Parathyroid adenoma (tissue), 2 donors: ENCODE results near the gene PLA2G5.

Experiments
- H2AFZ ChIP-seq: fragments of 300-600 bp; sonication (generic); one replicate; pipeline ENCODE4 v1.7.0; 2017; ENCODE audit warnings: antibody characterized with exemption, mild to moderate bottlenecking
- H3K27ac ChIP-seq: fragments of 300-600 bp; sonication (generic); one replicate; pipeline ENCODE4 v1.7.0; 2017
- H3K27me3 ChIP-seq: fragments of 300-600 bp; sonication (generic); one replicate; pipeline ENCODE4 v1.7.0; 2017; ENCODE audit warnings: low read length; ENCODE audit not compliant: control insufficient read depth, insufficient read depth
- H3K36me3 ChIP-seq: fragments of 300-600 bp; sonication (generic); one replicate; pipeline ENCODE4 v1.7.0; 2017; ENCODE audit warnings: low read length; ENCODE audit not compliant: control insufficient read depth, insufficient read depth
- H3K4me1 ChIP-seq: fragments of 300-600 bp; sonication (generic); one replicate; pipeline ENCODE4 v1.7.0; 2017; ENCODE audit warnings: control low read depth
- H3K4me2 ChIP-seq: fragments of 300-600 bp; sonication (generic); one replicate; pipeline ENCODE4 v1.7.0; 2017; ENCODE audit warnings: low read length
- H3K4me3 ChIP-seq: fragments of 300-600 bp; sonication (generic); one replicate; pipeline ENCODE4 v1.7.0; 2017; ENCODE audit warnings: low read depth, low read length
- H3K79me2 ChIP-seq: fragments of 300-600 bp; sonication (generic); one replicate; pipeline ENCODE4 v1.7.0; 2017; ENCODE audit warnings: control low read depth
- H3K9ac ChIP-seq: fragments of 300-600 bp; sonication (generic); one replicate; pipeline ENCODE4 v1.7.0; 2017; ENCODE audit warnings: mild to moderate bottlenecking
- H3K9me3 ChIP-seq: fragments of 300-600 bp; sonication (generic); one replicate; pipeline ENCODE4 v1.7.0; 2017; ENCODE audit warnings: low read length; ENCODE audit not compliant: control insufficient read depth
- TF ChIP-seq, protein P1 (sequence below): fragments of 300-600 bp; sonication (generic); IDR thresholded peaks from one replicate; pipeline ENCODE4 v1.7.0; 2017; ENCODE audit warnings: antibody characterized with exemption, mild to moderate bottlenecking
- donor health status: primary hyperparathyroidism.

The PLA2G5 gene

DNA sequence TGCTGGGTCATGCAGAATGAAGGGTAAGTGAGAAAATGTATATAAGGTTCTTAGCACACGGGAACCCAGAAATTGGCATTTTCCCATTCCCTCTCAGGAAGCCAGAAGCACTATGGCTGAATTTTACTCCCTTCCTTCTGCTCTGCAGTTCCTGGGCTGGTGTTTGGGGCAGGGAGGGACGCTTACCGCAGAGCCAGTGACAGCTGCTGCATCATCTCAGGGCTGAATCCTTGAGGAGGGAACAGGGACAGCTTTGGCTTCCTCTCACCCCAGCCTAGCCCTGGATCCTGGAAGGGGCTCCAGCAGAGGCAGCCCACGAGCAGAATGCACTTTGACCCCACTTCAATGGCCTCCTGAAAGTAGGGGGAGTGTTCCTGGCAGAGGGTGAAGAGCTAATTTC is 37.4 kb downstream of the PLA2G5 start:
- no peak overlapping the region for H3K27ac ChIP-seq
- no peak overlapping the region for H3K4me2 ChIP-seq
- H3K4me3 ChIP-seq = no peak overlapping the region
- H3K4me1 ChIP-seq = no peaks in the 10 kb centered on the region
- no peaks in the 10 kb centered on the region for H3K36me3 ChIP-seq
- TF ChIP-seq, protein P1, sequence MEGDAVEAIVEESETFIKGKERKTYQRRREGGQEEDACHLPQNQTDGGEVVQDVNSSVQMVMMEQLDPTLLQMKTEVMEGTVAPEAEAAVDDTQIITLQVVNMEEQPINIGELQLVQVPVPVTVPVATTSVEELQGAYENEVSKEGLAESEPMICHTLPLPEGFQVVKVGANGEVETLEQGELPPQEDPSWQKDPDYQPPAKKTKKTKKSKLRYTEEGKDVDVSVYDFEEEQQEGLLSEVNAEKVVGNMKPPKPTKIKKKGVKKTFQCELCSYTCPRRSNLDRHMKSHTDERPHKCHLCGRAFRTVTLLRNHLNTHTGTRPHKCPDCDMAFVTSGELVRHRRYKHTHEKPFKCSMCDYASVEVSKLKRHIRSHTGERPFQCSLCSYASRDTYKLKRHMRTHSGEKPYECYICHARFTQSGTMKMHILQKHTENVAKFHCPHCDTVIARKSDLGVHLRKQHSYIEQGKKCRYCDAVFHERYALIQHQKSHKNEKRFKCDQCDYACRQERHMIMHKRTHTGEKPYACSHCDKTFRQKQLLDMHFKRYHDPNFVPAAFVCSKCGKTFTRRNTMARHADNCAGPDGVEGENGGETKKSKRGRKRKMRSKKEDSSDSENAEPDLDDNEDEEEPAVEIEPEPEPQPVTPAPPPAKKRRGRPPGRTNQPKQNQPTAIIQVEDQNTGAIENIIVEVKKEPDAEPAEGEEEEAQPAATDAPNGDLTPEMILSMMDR = no peak
- no peaks in the 10 kb centered on the region for H3K9me3 ChIP-seq
- H3K27me3 ChIP-seq = no peaks in the 10 kb centered on the region
- H2AFZ ChIP-seq = no peak overlapping the region
- no peak overlapping the region for H3K9ac ChIP-seq
- no peaks in the 10 kb centered on the region for H3K79me2 ChIP-seq

DNA sequence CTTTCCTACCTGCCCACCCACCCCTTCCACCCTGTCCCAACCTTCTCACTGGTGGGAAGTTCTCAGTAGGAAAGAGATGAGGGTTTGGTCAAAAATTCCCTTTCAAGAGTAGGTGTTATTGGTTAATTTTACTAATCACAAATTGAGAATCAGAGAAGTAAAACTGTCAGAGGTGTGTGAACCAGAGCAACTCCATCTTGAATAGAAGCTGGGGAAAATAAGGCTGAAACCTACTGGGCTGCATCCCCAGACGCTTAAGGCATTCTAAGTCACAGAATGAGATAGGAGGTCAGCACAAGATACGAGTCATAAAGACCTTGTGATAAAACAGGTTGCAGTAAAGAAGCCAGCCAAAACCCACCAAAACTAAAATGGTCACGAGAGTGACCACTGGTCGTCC is 37.8 kb downstream of the PLA2G5 start:
- Histone ChIP-seq H3K27me3 (no peaks in the 10 kb centered on the region), H3K4me3 (no peak overlapping the region), H3K4me1 (no peaks in the 10 kb centered on the region), H3K79me2 (no peaks in the 10 kb centered on the region), H3K9ac (no peak overlapping the region), H2AFZ (no peak overlapping the region), H3K4me2 (no peak overlapping the region), H3K36me3 (no peaks in the 10 kb centered on the region), H3K9me3 (no peaks in the 10 kb centered on the region), H3K27ac (no peak overlapping the region)
- TF ChIP-seq, protein P1 = no peak

DNA sequence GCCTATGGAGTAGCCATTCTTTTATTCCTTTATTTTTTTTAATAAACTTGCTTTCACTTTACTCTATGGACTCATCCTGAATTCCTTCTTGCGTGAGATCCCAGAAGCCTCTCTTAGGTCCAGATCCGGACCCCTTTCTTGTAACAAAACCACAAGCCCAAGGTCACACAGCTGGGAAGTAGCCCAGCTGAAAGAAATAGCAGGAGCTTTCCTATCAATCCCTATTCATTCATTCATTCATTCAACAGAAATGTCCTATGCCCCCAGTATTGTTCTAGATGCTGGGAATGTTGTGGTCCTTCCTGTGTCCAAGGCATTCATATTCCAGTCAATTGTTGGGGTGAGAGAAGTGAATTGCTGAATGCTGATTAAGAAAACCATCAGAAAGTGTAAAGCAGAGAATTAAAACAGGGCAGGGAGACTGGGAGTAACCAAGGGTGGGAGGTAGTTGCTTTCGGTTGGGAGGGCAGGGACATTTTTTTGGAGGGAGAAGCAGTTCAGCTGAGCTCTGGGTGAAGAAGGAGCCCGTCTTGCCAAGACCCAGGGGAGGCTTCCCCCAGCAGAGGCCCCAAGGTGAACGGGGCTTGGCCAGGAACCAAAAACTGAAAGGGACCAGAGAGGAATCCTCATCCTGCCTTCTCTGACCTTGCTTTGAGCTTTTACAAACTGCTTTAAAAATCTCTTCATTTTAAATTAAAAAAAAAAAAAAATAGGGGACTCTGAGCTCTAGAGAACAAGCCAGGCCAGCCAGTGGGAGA is 38.6 kb downstream of the PLA2G5 start:
- Histone ChIP-seq H3K79me2 (no peaks in the 10 kb centered on the region), H2AFZ (no peak overlapping the region), H3K4me3 (no peak overlapping the region), H3K27me3 (no peaks in the 10 kb centered on the region), H3K4me1 (no peaks in the 10 kb centered on the region), H3K4me2 (no peak overlapping the region), H3K36me3 (no peaks in the 10 kb centered on the region), H3K9ac (no peak overlapping the region), H3K9me3 (no peaks in the 10 kb centered on the region), H3K27ac (no peak overlapping the region)
- TF ChIP-seq, protein P1 = no peak

DNA sequence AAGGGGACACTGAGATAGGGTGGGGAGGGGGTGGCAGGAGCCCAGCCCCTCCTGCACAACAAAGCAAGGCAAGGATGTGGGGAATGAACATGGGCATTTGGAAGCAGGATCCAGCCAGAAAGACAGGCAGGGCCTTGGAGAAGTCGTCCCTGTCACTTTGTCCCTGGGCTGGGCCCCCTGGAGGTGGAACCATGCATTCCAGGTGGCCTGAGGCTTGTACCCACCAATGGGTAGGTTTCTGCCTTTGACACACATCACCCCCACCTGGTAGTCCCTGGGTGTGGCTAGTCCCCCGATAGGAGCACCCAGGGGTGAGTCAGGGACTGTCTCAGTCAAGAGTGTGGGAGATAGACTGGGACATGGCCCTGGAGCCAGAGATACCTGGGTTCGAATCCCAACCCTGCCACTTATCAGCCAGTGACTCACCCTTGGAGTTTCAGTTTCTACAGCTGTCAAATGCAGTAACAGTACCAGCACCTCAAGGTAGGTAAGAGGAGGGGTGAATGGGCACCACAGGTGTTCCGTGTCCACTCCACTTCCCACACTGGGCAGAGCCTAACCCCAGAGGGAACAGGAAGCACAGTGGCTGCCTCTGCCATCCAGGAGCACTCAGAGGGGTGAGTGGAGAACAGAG is 39.3 kb downstream of the PLA2G5 start:
- Histone ChIP-seq H3K4me3 (no peak overlapping the region), H3K9ac (no peak overlapping the region), H3K27me3 (no peaks in the 10 kb centered on the region), H3K27ac (no peak overlapping the region), H3K4me2 (no peak overlapping the region), H3K79me2 (no peaks in the 10 kb centered on the region), H3K9me3 (no peaks in the 10 kb centered on the region), H2AFZ (no peak overlapping the region), H3K4me1 (no peaks in the 10 kb centered on the region), H3K36me3 (no peaks in the 10 kb centered on the region)
- TF ChIP-seq, protein P1 = no peak

DNA sequence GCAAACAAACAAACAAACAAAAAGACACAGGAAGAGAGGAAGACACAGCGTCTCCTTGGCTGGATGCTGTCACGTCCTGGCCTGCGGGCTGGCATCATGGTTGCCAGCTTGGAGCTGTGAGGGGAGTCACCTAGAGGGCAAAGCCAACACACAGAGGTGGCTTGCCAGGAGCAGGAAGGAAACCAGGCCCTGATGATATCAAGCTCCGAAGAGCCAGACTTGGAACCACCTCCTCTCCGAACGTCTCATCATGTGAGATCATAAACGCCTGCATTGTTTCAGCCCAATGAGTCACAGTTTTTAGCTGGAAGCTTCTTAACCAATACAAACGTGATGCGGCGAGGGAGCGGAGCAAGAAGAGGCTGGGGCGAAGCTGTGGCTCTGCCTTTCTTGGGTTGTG is 40.7 kb downstream of the PLA2G5 start:
- Histone ChIP-seq H3K4me3 (no peak overlapping the region), H3K9me3 (no peaks in the 10 kb centered on the region), H3K27me3 (no peaks in the 10 kb centered on the region), H3K36me3 (no peaks in the 10 kb centered on the region), H2AFZ (no peak overlapping the region), H3K79me2 (no peaks in the 10 kb centered on the region), H3K4me2 (no peak overlapping the region), H3K9ac (no peak overlapping the region), H3K4me1 (no peaks in the 10 kb centered on the region), H3K27ac (no peak overlapping the region)
- TF ChIP-seq, protein P1 = no peak
